Measurements from ENCODE around the gene LRIG3. TPM values are rescaled to one million over a fixed set of nuclear protein-coding genes. Genes with fewer than 3 reads are reported as not detected.

The LRIG3 gene
- total RNA-seq, 2 experiments from 2014 or later: not detected

DNA sequence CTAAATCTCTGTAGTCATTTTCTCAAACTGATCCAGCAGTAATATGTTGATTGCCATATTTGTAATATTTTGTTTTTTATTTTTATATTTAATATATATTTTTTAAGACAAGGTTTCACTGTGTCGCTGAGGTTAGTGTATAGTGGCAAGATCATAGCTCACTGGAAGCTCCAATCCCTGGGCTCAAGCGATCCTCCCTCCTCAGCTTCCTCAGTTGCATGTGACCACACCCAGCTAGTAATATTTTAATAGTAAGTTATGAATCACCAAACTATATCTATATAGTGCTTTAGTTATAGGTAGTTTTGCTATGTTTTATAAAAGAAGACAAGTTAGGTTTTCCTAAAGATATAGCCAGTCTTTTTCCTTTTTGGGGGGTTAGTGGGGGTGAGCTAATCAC lies 22.0 kb upstream of the LRIG3 start:
- Mint-ChIP-seq H3K4me3 (no peak overlapping the region), H3K9me3 (peaks cover 3% of the 10 kb centered on the region), H3K4me1 (no peaks in the 10 kb centered on the region), H3K36me3 (no peaks in the 10 kb centered on the region), H3K27ac (no peak overlapping the region), H3K27me3 (no peaks in the 10 kb centered on the region)
- DNase-seq: no peak

DNA sequence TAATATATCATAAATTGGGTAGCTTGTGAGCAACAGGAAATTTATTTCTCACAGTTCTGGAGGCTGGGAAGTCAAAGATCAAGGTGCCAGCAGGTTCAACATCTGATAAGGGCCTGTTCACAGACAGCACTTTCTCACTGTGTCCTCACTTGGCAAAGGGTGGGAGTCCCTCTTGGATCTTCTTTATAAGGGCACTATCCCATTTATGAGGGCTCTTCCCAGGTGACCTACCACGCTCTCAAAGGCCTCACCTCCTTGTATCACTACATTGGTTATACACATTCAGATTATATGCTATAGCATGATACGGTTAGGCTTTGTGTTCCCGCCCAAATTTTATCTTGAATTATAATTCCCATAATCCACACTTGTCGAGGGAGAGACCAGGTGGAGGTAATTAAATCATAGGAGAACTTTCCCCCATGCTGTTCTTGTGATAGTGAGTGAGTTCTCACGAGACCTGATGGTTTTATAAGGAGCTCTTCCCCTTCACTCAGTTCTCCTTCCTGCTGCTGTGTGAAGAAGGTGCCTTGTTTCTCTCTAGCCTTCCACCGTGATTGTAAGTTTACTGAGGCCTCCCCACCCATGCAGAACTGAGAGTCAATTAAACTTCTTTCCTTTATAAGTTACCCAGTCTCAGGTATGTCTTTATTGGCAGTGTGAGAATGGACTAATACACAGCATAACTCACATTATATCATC lies 19.2 kb upstream of the LRIG3 start:
- no peaks in the 10 kb centered on the region for H3K36me3 Mint-ChIP-seq
- no peaks in the 10 kb centered on the region for H3K27me3 Mint-ChIP-seq
- no peak overlapping the region for H3K27ac Mint-ChIP-seq
- H3K9me3 Mint-ChIP-seq: no peaks in the 10 kb centered on the region
- no peak overlapping the region for H3K4me3 Mint-ChIP-seq
- H3K4me1 Mint-ChIP-seq: no peaks in the 10 kb centered on the region
- no peak for DNase-seq

DNA sequence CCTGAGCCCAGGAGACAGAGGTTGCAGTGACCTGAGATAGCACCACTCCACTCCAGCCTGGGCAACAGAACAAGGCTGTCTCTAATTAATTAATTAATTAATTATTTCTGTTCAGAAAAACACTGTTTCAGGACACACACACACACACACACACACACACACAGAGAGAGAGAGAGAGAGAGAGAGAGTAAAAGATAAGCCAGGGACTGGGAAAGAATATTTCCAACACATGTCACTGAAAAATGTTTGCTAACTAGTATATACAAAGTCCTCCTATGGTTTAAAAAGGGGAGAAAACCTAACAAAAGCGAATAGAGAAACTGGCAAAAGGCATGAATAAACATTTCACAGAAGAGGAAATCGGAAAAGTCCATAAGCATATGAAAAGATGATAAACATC lies 18.1 kb upstream of the LRIG3 start:
- H3K4me3 Mint-ChIP-seq: no peak overlapping the region
- no peaks in the 10 kb centered on the region for H3K36me3 Mint-ChIP-seq
- DNase-seq: no peak
- no peaks in the 10 kb centered on the region for H3K4me1 Mint-ChIP-seq
- no peak overlapping the region for H3K27ac Mint-ChIP-seq
- H3K9me3 Mint-ChIP-seq: no peaks in the 10 kb centered on the region
- H3K27me3 Mint-ChIP-seq: no peaks in the 10 kb centered on the region

DNA sequence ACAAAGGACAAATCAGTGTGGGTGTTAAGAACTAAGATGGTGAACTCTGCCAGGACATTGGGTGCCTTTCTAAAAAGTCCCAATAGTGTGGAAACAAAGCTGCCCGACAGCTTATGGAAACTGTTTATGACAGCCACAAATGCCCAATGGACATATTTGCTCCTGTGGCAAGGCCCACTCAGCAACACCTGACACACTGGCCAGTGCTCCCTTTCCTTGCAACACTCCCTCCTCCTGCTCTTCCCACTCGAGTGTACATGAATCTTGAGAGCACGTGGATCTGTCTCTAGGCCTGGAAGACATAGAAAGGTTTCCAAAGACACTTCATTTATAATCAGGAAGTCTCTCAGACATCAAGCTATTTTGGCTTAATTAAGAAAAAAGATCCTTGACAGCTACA lies 14.2 kb upstream of the LRIG3 start:
- Mint-ChIP-seq H3K9me3 (no peaks in the 10 kb centered on the region), H3K27ac (no peak overlapping the region), H3K4me3 (no peak overlapping the region), H3K4me1 (no peaks in the 10 kb centered on the region), H3K36me3 (no peaks in the 10 kb centered on the region), H3K27me3 (no peaks in the 10 kb centered on the region)
- no peak for DNase-seq

DNA sequence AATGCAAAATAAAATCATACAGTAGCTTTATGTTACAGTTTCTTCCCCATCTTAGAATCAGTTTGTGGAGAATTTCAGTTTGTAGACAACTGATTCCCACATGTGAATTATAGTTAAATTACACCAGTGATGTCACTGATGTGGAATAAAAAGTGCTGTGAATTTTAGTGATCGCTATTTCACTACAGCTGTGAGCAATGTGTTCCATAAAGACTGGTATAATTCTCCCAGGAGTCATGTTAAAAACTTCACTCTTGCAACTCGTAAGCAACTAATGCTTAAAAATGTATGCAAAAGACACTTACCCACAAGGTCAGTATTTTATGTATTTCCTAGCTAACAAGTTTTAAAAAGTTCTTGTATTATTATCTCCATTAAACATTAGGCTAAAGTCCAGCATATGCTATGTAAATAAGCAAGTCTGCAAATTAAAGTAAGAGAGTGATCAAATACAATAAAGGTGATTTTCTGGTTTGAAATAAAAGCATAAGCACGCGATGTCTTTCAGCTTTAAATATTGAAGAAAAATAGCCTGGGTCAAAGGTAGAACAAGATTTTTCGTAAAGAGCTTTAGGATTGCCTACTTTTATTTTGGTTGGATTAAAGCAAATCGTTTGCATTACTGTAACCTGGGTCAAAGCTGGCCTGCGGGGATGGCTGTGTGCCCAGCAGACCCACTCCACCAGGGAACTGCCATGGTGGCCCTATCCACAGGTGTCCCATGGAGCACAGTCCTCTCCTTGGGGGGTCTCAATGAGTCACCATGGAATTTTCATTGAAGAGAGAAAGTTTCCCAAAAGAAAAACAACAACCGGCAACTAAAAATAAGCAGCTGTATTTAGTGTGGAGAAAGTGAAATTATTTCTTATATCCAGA lies 12.7 kb upstream of the LRIG3 start:
- no peak overlapping the region for H3K4me3 Mint-ChIP-seq
- no peaks in the 10 kb centered on the region for H3K9me3 Mint-ChIP-seq
- H3K36me3 Mint-ChIP-seq: no peaks in the 10 kb centered on the region

DNA sequence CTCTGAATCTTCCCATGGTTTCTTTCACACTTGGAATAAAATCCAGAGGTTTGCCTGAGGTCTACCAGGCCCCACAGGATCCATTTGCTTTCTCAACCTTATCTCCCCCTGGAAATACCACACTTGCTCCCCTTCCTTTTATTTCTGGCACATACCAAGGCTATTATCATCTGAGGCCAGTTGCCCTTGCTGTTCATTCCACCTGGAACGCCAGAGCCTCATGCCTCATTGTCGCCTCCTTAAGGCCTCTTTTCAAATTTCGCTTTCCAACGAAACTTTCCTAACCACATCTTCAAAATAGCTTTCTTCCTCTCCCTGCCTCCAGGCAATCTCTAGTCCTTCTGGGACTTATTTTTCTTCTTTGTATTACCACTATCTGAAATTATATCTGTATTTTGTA lies 11.2 kb upstream of the LRIG3 start:
- no peak for DNase-seq
- Mint-ChIP-seq H3K4me3 (no peak overlapping the region), H3K27ac (no peak overlapping the region), H3K36me3 (no peaks in the 10 kb centered on the region), H3K4me1 (no peaks in the 10 kb centered on the region), H3K9me3 (no peaks in the 10 kb centered on the region), H3K27me3 (no peaks in the 10 kb centered on the region)

More for the DNA sequence above, 12.7 kb upstream of the LRIG3 start:
- H3K27ac Mint-ChIP-seq: no peak overlapping the region
- H3K27me3 Mint-ChIP-seq: no peaks in the 10 kb centered on the region
- no peaks in the 10 kb centered on the region for H3K4me1 Mint-ChIP-seq
- DNase-seq: no peak

DNA sequence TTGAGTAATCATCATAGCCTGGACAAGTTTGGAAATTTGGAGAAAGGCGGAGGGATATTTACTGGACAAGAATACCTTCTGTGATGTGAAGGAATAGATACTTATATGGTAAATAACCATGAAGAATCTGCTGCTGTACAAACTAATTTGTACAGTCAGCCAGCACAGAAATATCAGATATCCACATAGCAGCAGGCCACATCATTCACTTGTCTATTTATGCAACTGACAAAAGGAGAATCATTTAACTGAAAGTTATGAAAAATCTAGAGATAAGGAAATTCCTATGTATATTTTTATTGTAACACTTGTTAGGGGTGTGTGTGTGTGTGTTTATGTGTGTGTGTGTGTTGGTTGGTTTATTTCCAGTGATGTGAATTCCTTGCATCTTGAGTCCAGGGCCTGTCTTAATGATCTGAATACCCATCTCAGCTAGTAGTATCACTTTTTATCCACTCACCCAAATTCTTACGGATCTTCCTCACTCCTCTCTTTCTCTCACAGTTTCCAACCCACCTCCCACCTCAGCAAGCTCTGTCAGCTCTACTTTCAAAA lies 10.5 kb upstream of the LRIG3 start:
- Mint-ChIP-seq H3K36me3 (no peaks in the 10 kb centered on the region), H3K9me3 (no peaks in the 10 kb centered on the region), H3K27ac (no peak overlapping the region)

DNA sequence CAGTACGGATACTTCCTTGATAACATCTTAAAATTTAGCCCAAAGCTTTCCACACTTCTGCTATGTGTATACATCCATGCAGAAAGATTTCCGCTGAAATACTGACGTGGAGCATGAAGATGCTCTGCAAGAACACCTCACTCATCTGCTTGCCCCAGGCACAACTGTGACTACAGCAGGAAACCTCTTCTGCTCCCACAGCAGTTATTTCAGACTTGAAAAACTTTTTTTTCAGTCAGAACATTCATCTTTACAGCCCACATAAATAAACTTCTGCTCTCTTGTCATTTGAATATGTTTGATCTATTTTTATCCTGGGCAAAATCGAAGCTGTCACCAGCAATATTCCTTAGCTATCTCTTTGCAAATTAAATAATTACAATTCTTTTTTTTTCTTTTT lies 6.8 kb upstream of the LRIG3 start:
- Mint-ChIP-seq H3K36me3 (no peaks in the 10 kb centered on the region), H3K27ac (no peak overlapping the region), H3K4me3 (no peak overlapping the region), H3K9me3 (peaks cover 3% of the 10 kb centered on the region), H3K4me1 (no peaks in the 10 kb centered on the region), H3K27me3 (peaks cover 15% of the 10 kb centered on the region)
- no peak for DNase-seq

More for the DNA sequence above, 10.5 kb upstream of the LRIG3 start:
- Mint-ChIP-seq H3K27me3 (no peaks in the 10 kb centered on the region), H3K4me1 (no peaks in the 10 kb centered on the region), H3K4me3 (no peak overlapping the region)
- DNase-seq: no peak

DNA sequence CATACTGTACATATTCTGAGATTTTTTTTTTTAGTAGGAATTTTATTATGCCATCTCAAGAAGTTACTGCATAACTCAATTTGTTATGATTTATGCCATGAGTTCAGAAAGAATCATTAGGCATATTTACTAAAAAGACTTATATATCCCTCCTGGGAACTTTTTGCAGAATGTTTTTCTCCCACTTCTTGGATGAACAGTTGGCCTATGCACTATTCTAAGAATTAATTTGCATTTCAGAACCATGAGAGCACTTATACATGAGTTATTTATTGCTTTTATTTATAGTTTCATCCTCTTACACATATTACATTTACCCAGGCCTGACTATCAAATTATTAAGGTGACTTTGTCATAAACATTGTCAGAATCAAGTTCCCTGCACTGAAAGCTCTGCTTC lies 6.3 kb upstream of the LRIG3 start:
- Mint-ChIP-seq H3K36me3 (no peaks in the 10 kb centered on the region), H3K27me3 (peaks cover 17% of the 10 kb centered on the region), H3K4me3 (no peak overlapping the region)

DNA sequence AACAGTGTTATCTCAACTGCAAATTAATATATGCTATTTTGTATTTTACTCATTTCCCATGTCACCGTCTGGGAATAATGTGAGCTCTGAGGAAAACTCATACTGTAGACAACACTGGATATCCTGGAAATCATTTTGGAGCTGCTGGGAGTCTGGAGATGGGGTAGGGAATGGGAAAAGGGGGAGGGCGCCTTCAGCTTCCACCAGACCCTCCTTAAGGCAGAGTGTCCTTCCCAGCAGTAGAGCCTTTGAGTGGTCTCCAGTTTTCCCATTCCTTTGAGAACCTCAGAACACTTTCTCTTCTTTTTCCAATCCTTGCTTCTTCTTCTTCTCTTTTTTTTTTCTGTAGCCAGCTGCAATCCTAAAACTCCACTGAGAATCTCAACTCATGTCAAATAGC lies 5.4 kb upstream of the LRIG3 start:
- H3K9me3 Mint-ChIP-seq: peaks cover 4% of the 10 kb centered on the region
- H3K27me3 Mint-ChIP-seq: peaks cover 24% of the 10 kb centered on the region
- peaks cover 2% of the 10 kb centered on the region for H3K4me1 Mint-ChIP-seq
- no peak for DNase-seq
- peaks cover 3% of the 10 kb centered on the region for H3K36me3 Mint-ChIP-seq
- H3K27ac Mint-ChIP-seq: no peak overlapping the region
- no peak overlapping the region for H3K4me3 Mint-ChIP-seq

More for the DNA sequence above, 6.3 kb upstream of the LRIG3 start:
- H3K4me1 Mint-ChIP-seq: no peaks in the 10 kb centered on the region
- no peak overlapping the region for H3K27ac Mint-ChIP-seq
- H3K9me3 Mint-ChIP-seq: peaks cover 3% of the 10 kb centered on the region
- DNase-seq: no peak

DNA sequence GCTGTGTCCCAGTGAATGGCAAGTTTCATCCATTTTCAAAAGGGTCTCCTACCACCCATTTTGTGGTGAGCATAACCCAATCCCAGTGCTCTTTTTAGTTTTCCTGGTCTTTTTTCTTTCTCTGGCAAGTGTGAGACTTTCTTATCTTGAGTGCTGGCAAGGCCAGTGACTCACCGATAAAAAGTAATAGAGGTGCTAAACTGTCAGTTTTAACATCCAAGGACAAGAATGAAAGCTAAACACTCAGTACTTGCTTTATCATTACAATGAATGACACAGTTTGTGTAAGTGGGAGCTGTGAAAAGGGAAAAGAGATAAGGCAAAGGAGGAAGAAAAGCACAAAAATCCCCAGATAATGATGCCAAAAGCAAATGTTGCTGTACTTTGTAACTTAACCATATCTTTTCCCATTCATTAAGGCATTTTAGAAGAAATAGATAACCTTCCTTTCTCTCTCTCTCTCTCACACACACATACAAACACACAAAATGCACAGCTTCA lies 4.9 kb upstream of the LRIG3 start:
- Mint-ChIP-seq H3K4me3 (no peak overlapping the region), H3K9me3 (peaks cover 4% of the 10 kb centered on the region)

DNA sequence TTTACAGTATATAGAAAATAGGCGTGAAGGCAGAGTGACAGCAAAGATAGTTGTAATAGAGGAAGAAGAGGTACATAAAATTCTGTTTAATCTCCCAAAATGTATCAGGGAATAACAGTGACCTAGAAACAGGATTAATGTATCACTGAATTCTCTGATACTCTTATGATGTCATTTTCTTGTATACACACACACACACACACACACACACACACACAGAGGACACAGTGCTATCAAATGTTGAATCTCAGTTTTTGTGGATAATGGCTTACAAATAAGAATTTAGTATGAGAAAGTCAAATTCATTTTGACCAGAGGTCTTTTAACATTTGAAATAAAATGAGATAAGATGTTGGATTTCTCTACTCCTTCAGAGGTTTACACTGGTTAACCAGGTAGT lies 4.3 kb upstream of the LRIG3 start:
- Mint-ChIP-seq H3K27ac (no peak overlapping the region), H3K4me1 (peaks cover 5% of the 10 kb centered on the region), H3K36me3 (peaks cover 3% of the 10 kb centered on the region), H3K4me3 (no peak overlapping the region), H3K9me3 (peaks cover 4% of the 10 kb centered on the region), H3K27me3 (peaks cover 31% of the 10 kb centered on the region)
- DNase-seq: no peak

More for the DNA sequence above, 4.9 kb upstream of the LRIG3 start:
- Mint-ChIP-seq H3K4me1 (peaks cover 5% of the 10 kb centered on the region), H3K27ac (no peak overlapping the region), H3K36me3 (peaks cover 3% of the 10 kb centered on the region), H3K27me3 (peaks cover 30% of the 10 kb centered on the region)
- DNase-seq: no peak

DNA sequence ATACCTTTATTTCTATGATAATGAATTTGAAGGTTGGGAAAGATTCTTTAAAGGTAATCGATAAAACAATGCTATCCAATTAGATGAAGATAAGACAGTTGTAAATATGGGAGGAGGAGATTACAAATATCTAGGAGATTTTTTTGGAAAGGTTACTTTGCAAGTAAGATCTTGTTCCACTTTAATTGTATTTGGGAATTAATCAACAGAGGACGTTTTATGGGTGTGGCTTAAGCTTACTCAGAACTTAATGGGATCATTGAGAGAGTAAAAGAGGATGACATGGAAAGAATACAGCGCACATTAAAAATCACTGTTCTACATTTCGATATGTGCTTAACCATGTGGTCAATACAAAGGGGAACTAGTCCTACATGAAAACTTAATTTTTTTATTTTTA lies 3.5 kb upstream of the LRIG3 start:
- Mint-ChIP-seq H3K4me3 (no peak overlapping the region), H3K27ac (no peak overlapping the region), H3K27me3 (peaks cover 39% of the 10 kb centered on the region), H3K9me3 (peaks cover 4% of the 10 kb centered on the region), H3K4me1 (peaks cover 5% of the 10 kb centered on the region), H3K36me3 (peaks cover 3% of the 10 kb centered on the region)
- DNase-seq: no peak

DNA sequence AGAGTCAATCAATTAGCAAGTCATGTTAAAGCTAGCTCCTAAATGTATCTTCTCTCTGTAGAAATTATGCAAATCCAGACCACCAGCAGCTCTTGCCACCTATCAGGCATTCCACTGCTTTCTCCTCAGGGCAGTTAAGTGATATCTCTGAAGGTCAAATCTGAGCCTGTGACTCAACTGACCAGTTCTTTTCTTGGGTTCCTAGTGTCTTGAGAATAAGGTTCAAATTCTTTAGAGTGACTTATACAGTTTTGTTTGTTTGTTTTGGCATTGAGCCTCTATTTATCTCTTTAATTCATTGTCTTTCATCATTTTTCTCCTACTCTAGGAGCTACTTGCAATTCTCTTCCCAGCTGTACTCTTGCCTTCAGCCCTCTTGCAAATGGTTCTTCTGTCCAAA lies 2.5 kb upstream of the LRIG3 start:
- Mint-ChIP-seq H3K4me1 (peaks cover 5% of the 10 kb centered on the region), H3K27ac (no peak overlapping the region), H3K27me3 (peaks cover 48% of the 10 kb centered on the region), H3K9me3 (peaks cover 4% of the 10 kb centered on the region), H3K36me3 (peaks cover 3% of the 10 kb centered on the region), H3K4me3 (no peak overlapping the region)
- no peak for DNase-seq

Data from activated naive CD8-positive, alpha-beta T cell treated with anti-CD3 and anti-CD28 coated beads for 36 hours (primary cell).